Measurements from ENCODE around the gene CTNNBL1. TPM values are rescaled to one million over a fixed set of nuclear protein-coding genes. Genes with fewer than 3 reads are reported as not detected.

The CTNNBL1 gene
- total RNA-seq, 4 donors from 2014 or later: 40.4 to 54.3 (median 44.7) TPM

- intact Hi-C loops (cut with DNase I): no loop called here
Observed at GRCh38 chr20:37777012-37777950, 83.5 kb downstream of the CTNNBL1 start.

GRCh38 chr20:37777988-37778659 is 84.3 kb downstream of the CTNNBL1 start:
- peak; percentile 39 for DNase-seq (ENCODE audit: extremely low spot score)
- Histone ChIP-seq H3K9me3 (no peaks in the 10 kb centered on the region), H3K36me3 (peaks cover 0 to 21% (median 17%) of the 10 kb centered on the region in 4 donors), H3K27ac (replicated peaks in 1 of 4) (no peak overlapping the region), H3K4me1 (peaks cover 0 to 14% (median 9%) of the 10 kb centered on the region in 4 donors), H3K27me3 (no peaks in the 10 kb centered on the region), H3K4me3 (no peak overlapping the region)
- intact Hi-C loops (cut with DNase I): no loop called here
- no peak for TF ChIP-seq POLR2AphosphoS5 (IDR thresholded peaks at IDR 0.05)
- TF ChIP-seq EP300 (IDR thresholded peaks at IDR 0.05): no peak
- TF ChIP-seq CTCF (IDR thresholded peaks at IDR 0.05): no peak
- TF ChIP-seq POLR2A (IDR thresholded peaks at IDR 0.05; ENCODE audit: low read depth): no peak

More at GRCh38 chr20:37777012-37777950, 83.5 kb downstream of the CTNNBL1 start:
- Histone ChIP-seq H3K27me3 (no peaks in the 10 kb centered on the region), H3K4me3 (no peak overlapping the region), H3K4me1 (peaks cover 0 to 14% (median 9%) of the 10 kb centered on the region in 4 donors), H3K36me3 (peaks cover 0 to 21% (median 17%) of the 10 kb centered on the region in 4 donors), H3K9me3 (no peaks in the 10 kb centered on the region), H3K27ac (replicated peaks in 1 of 4) (no peak overlapping the region)
- 75% methylated on average over 8 of the region's 8 CpGs for WGBS
- TF ChIP-seq CTCF (IDR thresholded peaks at IDR 0.05) (no peak), EP300 (IDR thresholded peaks at IDR 0.05) (no peak), POLR2AphosphoS5 (IDR thresholded peaks at IDR 0.05) (no peak), POLR2A (IDR thresholded peaks at IDR 0.05; ENCODE audit: low read depth) (no peak)
- peak; percentile 24 for DNase-seq (ENCODE audit: extremely low spot score)

GRCh38 chr20:37781626-37782025 is 87.8 kb downstream of the CTNNBL1 start:
- H3K27ac ChIP-seq (replicated peaks in 1 of 4): no peak overlapping the region
- intact Hi-C loops (cut with DNase I): no loop called here
- TF ChIP-seq EP300 (IDR thresholded peaks at IDR 0.05): no peak
- no peak for TF ChIP-seq POLR2A (IDR thresholded peaks at IDR 0.05; ENCODE audit: low read depth)
- no peak for TF ChIP-seq POLR2AphosphoS5 (IDR thresholded peaks at IDR 0.05)
- no peak for TF ChIP-seq CTCF (IDR thresholded peaks at IDR 0.05)
- WGBS: 96% methylated on average over 1 of the region's 1 CpG
- no peaks in the 10 kb centered on the region for H3K9me3 ChIP-seq
- H3K36me3 ChIP-seq: peaks cover 0 to 23% (median 14%) of the 10 kb centered on the region in 4 donors
- no peak for DNase-seq (ENCODE audit: extremely low spot score)
- H3K4me1 ChIP-seq: peaks cover 0 to 14% (median 8%) of the 10 kb centered on the region in 4 donors
- no peaks in the 10 kb centered on the region for H3K27me3 ChIP-seq
- H3K4me3 ChIP-seq: no peak overlapping the region

GRCh38 chr20:37786043-37786442 is 92.2 kb downstream of the CTNNBL1 start:
- no peak for DNase-seq (ENCODE audit: extremely low spot score)
- no peak overlapping the region for H3K27ac ChIP-seq (replicated peaks in 1 of 4)
- WGBS: 71% methylated on average over 1 of the region's 1 CpG
- no peaks in the 10 kb centered on the region for H3K4me1 ChIP-seq
- intact Hi-C loops (cut with DNase I): no loop called here
- H3K27me3 ChIP-seq: no peaks in the 10 kb centered on the region
- TF ChIP-seq POLR2AphosphoS5 (IDR thresholded peaks at IDR 0.05) (no peak), EP300 (IDR thresholded peaks at IDR 0.05) (no peak), CTCF (IDR thresholded peaks at IDR 0.05) (no peak), POLR2A (IDR thresholded peaks at IDR 0.05; ENCODE audit: low read depth) (no peak)
- H3K4me3 ChIP-seq: no peak overlapping the region
- H3K36me3 ChIP-seq: peaks cover 16 to 48% (median 26%) of the 10 kb centered on the region in 4 donors
- H3K9me3 ChIP-seq: no peaks in the 10 kb centered on the region

All from esophagus muscularis mucosa (tissue), 4 donors.